ENCODE results near the gene IRGC. TPM values are rescaled to one million over a fixed set of nuclear protein-coding genes. Genes with fewer than 3 reads are reported as not detected.

Gene IRGC
- total RNA-seq, 1 donor from 2014 or later: not detected

DNA sequence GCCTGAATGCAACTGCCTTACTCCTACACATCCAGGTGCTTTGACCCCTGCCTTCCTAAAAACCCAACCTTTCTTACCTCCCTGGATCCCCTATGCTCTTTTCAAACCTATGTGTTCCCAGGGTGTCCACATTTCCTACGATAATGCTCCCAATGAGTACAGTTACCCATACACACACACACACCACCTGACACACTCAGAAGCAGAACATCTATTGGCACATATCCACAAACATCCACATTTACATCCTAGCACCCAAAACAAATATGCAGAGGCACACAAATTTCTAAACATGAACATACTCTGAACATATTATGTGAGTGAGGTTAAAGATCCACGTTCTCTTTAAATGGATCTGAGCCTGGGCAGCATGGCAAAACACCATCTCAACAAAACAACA, 23.5 kb upstream of the IRGC start:
- DNase-seq: no peak

DNA sequence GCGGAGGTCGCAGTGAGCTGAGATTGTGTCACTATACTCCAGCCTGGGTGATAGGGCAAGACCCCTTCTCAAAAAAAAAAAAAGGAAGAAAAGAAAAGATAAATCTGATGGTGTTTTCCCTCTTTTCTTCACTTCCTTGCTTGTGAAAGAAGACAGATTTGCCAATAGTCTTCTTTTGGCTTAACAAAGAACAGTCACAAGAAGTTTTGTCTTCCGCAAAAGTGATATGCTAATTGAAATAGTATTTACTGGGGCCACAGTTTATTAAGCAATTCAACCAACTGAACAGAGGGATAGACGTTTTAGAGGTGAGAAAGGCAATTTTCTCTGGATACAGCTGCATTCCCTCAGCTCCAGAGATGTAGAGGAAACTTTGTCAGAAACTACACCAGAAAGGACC, 23.0 kb upstream of the IRGC start:
- DNase-seq: no peak

DNA sequence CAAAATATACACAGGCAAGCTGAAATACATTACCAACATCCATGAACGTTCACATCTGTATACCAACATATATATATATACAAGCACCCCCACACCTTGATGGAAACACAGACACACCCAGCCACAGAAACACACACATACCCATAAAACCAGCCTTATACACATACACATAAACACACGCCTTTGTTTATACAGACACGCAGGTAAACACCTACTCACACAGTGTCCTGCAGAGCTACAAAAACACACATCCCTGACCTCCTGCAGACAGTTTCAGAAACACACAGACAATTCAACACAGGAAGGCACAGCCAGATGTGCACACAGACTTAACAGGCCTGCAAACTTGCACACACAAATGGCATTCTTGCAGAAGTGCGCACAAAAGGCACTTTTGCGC, 21.3 kb upstream of the IRGC start:
- no peak for DNase-seq

DNA sequence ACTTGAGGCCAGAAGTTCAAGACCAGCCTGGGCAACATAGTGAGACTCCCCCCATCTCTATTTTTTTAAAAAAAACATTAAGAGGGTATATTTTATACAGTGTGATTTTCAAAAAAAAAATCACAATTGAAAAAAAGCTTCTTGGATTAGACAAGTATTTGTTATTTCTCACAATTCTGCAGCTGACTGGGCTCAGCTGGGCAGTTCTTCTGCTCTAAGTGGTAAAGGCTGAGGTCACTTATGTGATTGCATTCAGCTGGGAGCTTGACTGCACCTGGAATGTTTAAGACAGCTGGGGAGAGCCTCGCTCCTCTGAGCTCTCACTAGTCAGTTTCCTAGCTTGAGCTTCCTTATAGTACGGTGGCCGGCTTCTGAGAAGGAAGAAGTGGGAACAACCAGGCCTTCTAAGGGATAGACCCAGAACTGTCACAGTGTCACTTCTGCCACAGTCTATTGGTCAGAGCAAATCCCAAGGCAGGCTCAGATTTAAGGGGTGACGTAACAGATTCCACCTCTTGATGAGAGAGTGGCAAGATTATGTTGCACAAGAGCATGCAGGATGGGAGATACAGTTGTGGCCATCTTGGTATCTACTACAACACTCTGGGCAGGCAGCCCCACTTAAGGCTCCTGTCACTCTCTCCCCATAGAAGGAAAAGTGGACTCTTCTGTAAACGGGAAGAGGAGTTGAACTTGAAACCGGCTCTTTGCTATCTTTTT, 19.7 kb upstream of the IRGC start:
- no peak for DNase-seq

DNA sequence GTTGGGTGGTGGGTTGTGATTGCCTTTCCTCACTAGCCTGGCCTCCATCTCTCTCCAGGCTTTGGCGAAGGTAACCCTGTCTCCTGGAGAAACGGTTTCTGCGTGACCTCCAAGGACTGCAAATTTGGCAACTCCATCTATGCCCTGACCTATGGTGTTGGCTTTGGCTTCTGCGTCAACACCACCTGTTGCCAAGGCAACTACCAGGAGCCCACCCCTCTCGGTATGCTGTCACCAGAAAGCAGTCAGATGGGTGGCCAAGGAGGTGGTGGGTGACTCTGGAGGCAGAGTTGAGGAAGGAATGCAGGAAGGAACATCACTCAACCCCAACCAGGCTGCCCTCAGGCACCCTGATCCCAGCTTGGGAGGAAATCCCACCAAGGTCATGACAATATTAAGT, 18.6 kb upstream of the IRGC start:
- DNase-seq: no peak

DNA sequence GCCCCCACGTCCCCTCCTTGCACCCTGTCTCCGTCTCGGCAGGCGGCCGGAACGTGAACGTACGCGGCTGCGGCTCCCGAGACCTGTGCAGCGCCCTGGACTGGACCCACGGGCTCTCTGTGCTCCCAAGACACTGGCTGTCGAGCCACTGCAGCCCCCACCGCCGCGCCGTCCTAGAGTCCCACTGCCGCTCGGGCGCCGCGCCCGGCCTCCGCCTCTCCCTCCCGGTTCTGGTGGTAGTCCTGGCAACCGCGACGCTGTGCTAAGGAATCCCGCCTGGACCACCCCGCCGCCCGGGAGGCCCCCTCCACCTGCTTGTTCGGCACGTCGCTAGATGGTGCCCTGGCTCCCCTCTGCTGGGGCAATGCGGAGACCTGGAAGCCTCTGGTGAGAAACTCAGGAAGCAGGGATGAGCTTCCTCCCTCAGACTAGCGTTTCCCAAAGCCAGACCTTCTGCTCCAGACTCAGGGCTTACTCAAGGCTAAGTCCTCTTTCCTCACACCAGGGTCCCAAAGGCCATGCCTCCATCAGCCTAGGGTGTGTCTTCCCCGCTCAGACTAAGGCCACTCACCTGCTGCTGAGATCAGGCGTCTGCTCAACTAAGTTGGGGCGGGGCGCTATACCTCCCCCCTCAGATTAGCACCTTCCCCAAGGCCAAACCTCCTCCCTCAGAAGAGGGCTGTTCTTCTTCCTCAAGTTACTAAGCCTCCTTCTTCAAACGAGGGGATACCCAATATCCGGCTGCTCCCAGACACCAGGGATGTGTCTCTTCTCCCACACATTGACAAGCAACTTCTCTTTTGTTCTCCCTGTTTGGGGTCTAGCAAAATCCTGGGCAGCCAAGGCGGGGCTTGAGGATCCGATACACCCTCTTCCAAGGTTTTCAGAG, 16.1 kb upstream of the IRGC start:
- no peak for DNase-seq

DNA sequence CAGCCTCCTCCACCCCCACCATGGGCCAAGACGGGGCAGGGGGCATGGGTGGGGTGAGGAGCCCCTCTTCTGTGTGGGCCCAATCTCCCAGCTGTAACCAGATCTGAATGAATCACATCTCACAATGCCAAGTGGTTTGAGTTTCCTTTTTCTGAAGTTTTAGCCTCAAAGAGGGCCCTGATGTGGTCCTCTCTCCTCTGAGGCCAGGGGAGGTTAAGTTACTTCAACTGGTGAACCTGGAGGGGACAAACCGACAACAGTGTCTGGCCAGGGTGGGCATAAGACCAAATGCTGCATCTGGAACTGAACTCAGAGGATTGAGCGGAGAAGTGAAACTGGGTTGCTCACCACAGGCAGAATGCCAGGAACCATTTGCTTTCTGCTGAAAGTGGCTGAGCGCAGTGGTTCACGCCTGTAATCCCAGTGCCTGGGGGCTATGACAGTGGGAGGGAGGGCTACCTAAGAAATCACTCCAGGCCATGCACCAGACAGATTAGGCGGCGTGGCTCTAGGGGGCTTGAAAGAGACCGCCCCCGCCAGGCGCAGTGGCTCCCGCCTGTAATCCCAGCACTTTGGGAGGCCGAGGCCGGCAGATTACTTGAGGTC, 15.4 kb upstream of the IRGC start:
- DNase-seq: peak; percentile 7

DNA sequence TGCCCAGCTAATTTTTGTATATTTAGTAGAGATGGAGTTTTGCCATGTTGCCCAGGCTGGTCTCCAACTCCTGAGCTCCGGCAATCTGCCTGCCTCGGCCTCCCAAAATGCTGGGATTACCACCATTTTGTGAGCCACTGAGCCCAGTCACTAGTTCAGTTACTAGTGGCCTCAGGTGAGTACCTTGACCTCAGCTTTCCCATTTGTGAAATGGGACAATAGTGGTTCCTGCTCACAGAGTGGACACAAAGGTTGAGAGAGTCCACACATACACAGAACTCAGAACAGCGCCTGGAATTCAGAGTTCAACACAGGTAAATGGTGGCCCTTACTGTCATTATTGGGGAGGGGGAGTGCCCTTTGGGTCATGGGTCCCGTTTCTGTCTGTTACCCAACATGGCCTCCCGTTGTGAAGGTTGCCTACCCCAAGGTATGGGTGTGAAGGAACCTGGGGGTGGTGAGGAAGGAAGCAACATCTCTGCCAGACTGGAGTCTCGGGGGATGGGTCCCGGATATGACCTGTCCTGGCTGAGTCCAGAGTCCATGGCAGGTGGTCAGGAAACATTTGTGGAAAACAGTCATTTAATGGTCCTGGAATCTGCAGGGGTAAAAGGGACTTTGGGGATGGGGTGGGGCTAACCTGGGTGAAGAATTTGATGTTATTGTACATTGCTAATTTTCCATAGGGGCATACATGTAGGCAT, 11.7 kb upstream of the IRGC start:
- no peak for DNase-seq

DNA sequence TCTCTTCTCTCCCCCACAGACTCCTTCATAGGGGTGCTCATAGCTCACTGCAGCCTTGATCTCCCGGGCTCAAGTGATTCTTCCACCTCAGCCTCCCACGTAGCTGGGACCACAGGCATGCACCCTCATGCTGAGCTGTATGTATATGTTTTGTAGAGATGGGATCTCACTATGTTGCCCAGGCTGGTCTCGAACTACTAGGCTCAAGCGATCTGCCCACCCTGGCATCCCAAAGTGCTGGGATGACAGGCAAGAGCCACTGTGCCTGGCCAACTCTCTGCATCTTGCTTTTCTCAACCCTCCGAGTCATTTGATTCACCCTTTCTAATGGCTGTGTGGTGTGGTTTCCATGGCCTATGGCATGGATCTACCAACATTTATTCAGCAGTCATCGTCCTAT, 10.1 kb upstream of the IRGC start:
- DNase-seq: no peak

DNA sequence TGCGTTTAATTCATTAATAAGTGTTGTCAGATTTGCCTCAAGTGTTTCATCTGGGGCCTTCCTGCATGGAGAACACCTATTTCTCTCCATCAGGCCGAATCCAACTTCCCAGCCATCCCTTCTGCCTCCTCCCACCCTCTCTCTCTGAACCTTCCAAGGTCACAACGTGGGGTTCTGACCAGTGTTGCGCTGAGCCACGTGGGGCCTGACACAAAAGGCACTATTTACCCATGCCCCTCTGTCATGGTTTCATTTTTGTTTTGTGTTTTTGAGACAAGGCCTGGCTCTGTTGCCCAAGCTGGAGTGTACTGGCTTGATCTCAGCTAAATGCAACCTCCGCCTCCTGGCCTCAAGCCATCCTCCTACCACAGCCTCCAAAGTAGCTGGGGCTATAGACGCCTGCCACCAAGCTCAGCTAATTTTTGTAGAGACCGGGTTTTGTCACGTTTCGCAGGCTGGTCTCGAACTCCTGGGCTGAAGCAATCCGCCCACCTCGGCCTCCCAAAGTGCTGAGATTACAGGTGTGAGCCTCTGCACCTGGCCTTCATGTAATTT, 8.6 kb upstream of the IRGC start:
- DNase-seq: no peak

DNA sequence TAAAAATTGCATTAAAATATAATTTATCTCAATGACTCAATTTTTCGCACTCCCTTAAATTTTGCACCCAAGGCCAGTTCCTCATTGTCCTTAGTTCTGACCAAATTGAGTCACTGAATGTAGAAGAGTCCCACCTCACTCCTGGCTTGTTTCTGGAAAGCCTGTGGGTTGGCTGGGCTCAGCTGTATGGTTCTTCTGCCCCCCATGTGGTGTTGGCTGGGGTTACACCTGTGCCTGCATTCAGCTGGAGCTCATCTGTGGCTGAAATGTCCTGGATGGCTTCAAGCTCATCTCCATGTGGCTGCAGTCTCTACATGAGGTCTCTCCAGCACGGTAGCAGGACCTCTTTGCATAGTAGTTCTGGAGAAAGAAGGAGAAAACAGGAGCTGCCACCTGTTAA, 7.2 kb upstream of the IRGC start:
- no peak for DNase-seq

DNA sequence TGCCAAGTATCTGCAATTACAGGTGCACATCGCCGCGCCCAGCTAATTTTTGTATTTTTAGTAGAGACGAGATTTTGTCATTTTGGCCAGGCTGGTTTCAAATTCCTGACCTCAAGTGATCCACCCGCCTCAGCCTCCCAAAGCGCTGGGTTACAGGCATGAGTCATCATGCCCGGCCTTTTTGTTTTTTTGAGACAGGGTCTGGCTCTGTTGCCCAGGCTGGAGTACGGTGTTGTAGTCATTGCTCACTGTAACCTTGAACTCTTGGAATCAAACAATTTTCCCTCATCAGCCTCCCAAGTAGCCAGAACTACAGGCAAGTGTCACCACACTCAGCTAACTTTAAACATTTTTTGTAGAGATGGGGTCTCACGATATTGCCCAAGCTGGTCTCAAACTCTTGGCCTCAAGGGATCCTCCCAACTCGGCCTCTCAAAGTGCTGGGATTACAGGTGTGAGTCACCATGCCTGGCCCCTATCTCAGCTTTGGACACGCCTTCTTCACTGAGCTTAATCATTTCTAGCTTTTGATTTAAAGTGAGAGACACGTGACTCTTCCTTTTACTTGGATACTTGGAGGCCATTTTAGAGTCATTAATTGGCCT, 4.0 kb upstream of the IRGC start:
- no peak for DNase-seq

DNA sequence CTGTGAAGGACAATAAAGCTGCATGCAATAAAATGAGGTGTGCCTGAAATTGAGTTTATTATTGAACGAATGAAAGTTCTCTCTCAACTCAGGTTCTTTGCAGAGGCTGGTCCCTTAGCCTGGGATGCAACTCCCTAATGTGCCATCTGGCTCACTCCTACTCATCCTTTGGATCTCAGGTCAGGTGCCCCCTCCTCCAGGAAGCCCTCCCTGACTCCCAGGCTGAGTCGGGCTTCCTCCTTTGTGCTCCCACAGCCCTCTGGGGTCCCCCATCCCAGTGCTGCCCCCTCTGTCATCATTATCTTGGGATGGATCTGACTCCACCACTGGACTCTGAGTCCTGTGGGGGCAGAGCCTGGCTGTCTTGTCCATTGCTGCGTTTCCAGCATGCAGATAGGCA, 2.7 kb upstream of the IRGC start:
- DNase-seq: no peak

DNA sequence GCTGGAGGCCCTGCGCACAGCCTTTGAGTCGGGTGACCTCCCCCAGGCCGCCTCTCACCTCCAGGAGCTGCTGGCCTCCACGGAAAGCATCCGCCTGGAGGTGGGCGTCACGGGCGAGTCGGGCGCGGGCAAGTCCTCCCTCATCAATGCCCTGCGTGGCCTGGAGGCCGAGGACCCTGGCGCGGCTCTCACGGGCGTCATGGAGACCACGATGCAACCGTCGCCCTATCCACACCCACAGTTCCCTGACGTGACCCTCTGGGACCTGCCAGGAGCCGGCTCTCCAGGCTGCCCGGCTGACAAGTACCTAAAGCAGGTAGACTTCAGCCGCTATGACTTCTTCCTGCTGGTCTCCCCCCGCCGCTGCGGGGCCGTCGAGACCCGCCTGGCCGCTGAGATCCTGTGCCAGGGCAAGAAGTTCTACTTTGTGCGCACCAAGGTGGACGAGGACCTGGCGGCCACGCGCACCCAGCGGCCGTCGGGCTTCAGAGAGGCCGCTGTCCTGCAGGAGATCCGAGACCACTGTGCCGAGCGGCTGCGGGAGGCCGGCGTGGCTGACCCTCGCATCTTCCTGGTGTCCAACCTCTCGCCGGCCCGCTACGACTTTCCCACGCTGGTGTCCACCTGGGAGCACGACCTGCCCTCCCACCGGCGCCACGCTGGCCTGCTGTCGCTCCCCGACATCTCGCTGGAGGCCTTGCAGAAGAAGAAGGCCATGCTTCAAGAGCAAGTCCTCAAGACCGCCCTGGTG, 2.9 kb downstream of the IRGC start:
- DNase-seq: no peak

DNA sequence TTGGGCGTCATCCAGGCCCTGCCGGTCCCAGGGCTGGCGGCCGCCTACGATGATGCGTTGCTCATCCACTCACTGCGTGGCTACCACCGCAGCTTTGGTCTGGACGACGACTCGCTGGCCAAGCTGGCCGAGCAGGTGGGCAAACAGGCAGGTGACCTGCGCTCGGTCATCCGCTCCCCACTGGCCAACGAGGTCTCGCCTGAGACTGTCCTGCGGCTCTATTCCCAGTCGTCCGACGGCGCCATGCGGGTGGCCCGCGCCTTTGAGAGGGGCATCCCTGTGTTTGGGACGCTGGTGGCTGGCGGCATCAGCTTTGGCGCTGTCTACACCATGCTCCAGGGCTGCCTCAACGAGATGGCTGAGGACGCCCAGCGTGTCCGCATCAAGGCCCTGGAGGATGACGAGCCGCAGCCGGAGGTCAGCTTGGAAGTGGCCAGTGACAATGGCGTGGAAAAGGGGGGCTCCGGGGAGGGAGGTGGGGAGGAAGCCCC, 3.5 kb downstream of the IRGC start:
- DNase-seq: no peak

DNA sequence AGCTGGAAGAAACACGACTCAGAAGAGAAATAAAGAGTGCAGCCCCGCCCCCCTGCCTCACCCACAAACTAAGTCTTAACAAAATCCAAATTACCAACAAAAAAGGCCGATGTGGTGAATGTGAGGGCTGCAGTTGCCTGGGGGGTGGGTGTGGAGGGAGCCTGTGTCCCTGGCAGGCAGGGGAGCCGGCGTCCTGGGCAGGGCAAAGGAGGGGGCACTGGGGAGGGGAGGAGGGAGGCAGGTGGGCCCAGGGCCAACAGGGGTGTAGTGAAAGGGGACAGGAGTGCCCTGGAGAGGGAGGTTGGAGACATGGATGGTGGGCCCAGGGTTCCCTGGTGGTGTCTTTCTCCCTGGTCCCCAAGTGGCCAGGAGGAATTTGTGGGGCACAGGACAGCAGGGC, 4.0 kb downstream of the IRGC start:
- no peak for DNase-seq

DNA sequence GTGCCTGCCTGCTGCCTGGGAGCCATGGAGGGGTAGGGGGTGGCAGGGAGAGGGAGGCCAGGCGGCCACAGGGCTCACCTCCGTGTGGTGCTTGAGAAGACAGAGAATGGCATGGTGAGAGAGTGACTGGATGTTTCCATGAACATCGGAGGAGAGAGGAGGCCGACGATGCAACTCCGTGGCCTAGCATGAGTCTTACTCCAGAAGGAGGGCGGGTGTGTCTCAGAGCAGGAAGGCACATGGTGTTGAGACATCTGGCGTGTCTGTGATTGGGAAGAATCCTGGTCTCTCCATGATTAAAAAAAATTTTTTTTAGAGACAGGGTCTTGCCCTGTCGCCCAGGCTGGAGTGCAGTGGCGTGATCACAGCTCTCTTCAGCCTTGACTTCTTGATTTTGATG, 5.1 kb downstream of the IRGC start:
- DNase-seq: no peak

DNA sequence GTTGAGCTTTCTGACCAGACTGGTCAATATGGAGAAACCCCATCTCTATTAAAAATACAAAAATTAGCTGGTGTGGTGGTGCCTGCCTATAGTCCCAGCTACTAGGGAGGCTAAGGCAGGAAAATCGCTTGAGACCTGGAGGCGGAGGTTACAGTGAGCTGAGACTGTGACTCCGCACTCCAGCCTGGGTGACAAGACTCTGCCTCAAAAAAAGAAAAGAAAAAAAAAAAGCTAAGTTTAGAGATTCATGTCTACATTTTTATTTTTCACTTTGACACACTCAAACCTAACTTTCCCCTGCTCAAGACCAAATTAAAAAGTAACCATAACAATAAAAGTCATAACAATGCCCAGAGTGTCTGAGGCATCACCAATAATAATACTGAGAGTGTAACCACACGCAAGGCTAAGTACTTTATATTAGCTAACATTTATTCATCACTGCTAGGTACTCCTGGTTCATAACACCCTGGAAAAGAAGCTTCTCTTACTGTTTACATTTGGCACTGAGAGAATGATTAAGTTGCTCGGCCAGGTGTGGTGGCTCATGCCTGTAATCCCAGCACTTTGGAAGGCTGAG, 5.7 kb downstream of the IRGC start:
- no peak for DNase-seq

DNA sequence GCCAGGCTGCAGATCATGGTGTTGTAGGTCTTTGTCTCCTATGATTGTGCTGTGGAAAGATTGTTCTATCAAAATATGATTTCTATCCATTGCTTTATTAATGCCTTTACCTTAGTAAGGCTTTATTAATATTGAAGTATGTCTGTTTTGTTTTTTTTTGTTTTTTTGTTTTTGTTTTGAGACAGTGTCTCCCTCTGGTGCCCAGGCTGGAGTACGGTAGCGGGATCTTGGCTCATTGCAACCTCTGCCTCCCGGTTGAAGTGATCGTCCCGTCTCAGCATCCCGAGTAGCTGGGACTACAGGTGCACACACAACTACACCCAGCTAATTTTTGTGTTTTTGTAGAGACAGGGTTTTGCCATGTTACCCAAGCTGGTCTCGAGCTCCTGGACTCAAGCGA, 7.7 kb downstream of the IRGC start:
- no peak for DNase-seq

DNA sequence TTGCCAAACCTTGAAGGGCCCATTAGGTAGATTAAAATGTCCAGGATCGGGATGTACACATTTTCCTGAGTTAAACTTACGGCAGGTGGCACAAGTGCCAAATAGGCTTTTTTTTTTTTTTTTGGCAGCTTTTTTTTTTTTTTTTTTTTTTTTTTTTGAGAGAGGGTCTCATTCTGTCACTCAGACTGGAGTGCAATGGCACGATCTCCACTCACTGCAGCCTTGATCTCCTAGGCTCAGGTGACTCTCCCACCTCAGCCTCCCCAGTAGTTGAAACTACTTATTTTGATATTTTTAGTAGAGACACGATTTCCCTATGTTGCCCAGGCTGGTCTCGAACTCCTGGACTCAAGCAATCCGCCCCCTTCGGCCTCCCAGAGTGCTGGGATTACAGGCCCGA, 9.0 kb downstream of the IRGC start:
- DNase-seq: no peak

DNA sequence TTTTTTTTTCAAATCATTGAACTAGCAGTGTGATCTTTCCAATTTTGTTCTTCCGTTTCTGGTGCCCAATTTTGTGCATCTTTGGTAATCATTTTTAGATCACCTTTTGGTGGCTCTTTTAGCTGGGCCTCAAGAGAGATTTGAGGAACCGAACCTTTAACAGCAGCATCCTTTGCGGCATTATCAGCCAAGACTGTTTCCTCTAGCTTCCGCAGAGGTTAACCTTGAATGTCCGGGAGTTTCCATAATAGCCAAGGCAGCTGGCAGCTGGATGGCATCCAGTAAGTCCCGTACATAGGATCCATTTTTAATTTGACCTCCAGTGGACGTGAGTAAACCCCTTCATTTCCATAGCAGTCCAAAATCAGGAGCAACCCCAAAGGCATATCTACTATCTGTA, 9.6 kb downstream of the IRGC start:
- no peak for DNase-seq

All from occipital lobe (tissue), 2 donors.